ENCODE measurements around the gene RSPH1.

RSPH1 gene

DNA sequence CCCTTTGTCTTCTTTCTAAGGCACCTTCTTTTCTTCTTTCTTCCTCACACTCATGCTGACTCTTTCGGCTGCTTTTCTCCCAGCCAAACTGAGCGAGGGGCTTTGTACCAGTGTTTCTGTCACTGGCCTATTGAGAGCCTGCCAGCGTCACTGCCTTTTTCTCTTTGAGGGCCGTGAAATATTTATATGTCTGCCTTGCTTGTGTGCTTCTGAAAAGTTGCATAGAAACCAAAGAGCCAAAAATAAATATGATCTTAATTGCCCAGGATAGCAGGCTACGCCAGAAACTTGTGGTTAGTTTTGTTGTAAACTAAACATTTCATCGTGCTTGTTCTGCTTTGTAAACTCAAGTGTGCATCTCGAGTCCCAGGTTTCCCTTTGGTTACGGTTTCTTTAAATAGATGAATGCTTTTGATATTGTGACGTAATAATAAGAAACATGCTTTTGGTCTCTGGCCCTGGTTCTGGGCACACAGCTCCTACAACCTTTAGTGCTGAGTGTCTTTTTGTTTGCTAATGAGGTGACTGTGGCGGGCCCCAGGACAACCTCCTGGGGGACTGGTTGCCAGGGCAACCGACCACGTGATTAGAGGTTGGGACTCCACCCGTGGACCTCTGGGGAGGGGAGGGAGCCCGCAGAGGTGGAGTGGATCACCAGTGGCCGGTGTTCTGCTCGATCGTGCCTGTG, 28.5 kb upstream of the RSPH1 start:
- peak; percentile 80 for ATAC-seq (ENCODE audit: low read depth)
- H3K36me3 Mint-ChIP-seq, result peaks cover 28% of the 10 kb centered on the region
- DNase-seq (ENCODE audit: low spot score in 2 of 2), result peak; percentile 85 to 93
- no peaks in the 10 kb centered on the region for H3K27me3 Mint-ChIP-seq
- H3K4me3 Mint-ChIP-seq, result peak overlapping the region; percentile 86
- H3K4me1 Mint-ChIP-seq, result peaks cover 54% of the 10 kb centered on the region
- H3K9me3 Mint-ChIP-seq, result no peaks in the 10 kb centered on the region
- H3K27ac Mint-ChIP-seq, result peak overlapping the region; percentile 100

DNA sequence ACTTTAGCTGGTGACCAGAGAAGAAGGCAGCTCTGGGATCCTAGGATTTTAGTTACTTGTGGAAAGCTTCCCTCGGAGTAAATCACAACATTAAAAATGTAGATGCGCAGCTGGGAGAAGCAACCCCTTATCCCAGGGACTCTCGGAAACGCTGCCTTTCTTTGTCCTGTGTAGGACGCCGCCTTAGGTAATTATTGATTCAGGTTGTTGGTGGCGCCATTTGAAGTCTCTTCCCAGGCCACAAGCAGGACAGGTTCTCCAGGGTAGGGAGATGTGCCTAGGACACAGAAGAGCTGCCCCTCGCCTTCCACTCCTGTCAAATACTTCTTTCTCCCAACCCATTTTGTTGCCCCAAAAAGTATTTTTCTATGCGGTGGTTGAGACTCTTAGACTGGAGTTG, 27.9 kb upstream of the RSPH1 start:
- H3K9me3 Mint-ChIP-seq, result no peaks in the 10 kb centered on the region
- H3K4me1 Mint-ChIP-seq, result peaks cover 53% of the 10 kb centered on the region
- ATAC-seq (ENCODE audit: low read depth) (no peak), DNase-seq (ENCODE audit: low spot score in 2 of 2) (no peak)
- peak overlapping the region; percentile 100 for H3K27ac Mint-ChIP-seq
- peaks cover 32% of the 10 kb centered on the region for H3K36me3 Mint-ChIP-seq
- no peaks in the 10 kb centered on the region for H3K27me3 Mint-ChIP-seq
- peak overlapping the region; percentile 86 for H3K4me3 Mint-ChIP-seq

DNA sequence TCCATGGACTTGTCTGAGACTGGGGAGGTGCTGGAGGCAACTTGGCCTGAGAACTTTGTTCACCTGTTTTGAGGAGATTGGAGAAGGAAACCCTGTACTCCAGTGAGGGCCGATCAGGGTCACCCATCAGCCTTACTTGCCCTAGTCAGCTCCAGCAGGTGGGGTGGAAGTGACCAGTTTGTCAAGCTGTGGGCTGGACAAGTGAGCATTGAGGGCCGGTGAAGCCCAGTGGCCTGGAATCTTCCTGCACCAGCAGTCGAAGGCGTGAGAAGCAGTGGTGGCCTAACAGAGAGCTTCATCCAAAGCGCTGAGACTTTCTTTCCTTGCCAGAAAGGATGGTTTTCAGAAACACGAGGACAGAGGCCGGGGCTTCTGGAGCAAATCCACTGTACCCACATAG, 27.2 kb upstream of the RSPH1 start:
- Mint-ChIP-seq H3K27me3 (no peaks in the 10 kb centered on the region), H3K27ac (peak overlapping the region; percentile 100), H3K36me3 (peaks cover 33% of the 10 kb centered on the region), H3K4me3 (peak overlapping the region; percentile 43), H3K4me1 (peaks cover 53% of the 10 kb centered on the region), H3K9me3 (no peaks in the 10 kb centered on the region)
- DNase-seq (ENCODE audit: low spot score in 2 of 2), result no peak
- ATAC-seq (ENCODE audit: low read depth), result no peak

DNA sequence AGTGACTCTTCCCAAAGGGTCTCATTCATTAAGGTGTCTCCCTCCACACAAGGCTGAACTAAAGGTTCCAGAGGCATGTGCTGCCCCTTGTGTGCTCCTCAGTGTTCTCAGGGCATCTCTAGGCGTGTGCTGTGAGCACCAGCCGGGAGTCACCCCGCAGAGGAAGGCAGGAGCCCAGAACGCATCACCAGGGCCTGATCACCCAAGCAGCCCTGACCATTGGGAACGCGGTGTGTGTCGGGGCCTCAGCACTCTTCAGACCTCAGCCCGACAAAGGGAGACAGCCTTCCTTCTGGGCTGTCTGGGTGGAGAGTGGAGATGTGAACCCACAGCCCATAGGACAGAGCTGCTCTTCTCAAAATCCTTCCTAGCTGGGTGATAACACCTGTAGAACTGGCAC, 26.7 kb upstream of the RSPH1 start:
- Mint-ChIP-seq H3K27me3 (no peaks in the 10 kb centered on the region), H3K9me3 (no peaks in the 10 kb centered on the region), H3K27ac (peak overlapping the region; percentile 100), H3K4me1 (peaks cover 49% of the 10 kb centered on the region), H3K4me3 (peak overlapping the region; percentile 43), H3K36me3 (peaks cover 33% of the 10 kb centered on the region)
- ATAC-seq (ENCODE audit: low read depth) (no peak), DNase-seq (ENCODE audit: low spot score in 2 of 2) (no peak)

DNA sequence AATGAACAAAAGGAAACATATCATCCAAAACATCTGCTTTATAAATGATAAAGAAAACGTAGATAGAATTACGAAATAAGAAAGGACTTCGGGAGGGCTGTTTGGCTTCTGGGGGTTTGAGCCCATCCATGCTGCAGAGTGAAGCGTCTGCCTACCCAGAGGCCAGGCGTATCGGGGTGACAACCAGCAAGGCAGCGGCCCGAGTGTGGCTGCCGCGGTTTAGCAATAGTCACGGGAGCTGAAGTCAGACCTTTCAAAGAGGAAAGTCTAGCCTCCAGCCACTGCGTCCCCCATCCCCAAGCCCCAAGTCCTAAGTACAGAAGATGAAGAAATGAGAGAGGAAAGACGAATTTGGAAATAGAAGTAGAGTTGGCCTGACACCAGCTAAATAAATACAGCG, 26.2 kb upstream of the RSPH1 start:
- Mint-ChIP-seq H3K36me3 (peaks cover 33% of the 10 kb centered on the region), H3K27ac (peak overlapping the region; percentile 100)

DNA sequence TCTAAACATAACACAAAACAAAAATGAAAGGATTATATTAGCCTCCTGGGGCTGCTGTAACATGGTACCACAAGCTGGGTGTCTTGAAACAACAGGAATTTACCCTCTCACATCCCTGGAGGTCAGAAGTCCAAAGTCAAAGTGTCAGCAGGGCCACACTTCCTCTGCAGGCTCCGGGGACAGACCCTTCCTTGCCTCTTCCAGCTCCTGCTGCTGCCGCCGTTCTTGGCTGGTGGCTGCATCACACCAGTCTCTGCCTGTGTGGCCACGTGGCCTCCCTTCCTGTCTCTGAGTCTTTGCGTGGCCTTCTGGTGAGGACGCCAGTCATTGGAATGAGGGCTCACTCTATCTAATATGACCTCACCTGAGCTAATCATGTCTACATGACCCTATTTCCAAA, 25.8 kb upstream of the RSPH1 start:
- no peak for DNase-seq (ENCODE audit: low spot score in 2 of 2)
- no peak for ATAC-seq (ENCODE audit: low read depth)
- peaks cover 34% of the 10 kb centered on the region for H3K36me3 Mint-ChIP-seq
- H3K27me3 Mint-ChIP-seq, result no peaks in the 10 kb centered on the region
- H3K4me3 Mint-ChIP-seq, result no peak overlapping the region
- H3K27ac Mint-ChIP-seq, result peak overlapping the region; percentile 100
- H3K9me3 Mint-ChIP-seq, result no peaks in the 10 kb centered on the region
- peaks cover 42% of the 10 kb centered on the region for H3K4me1 Mint-ChIP-seq

More for the DNA sequence above, 26.2 kb upstream of the RSPH1 start:
- H3K27me3 Mint-ChIP-seq, result no peaks in the 10 kb centered on the region
- peaks cover 44% of the 10 kb centered on the region for H3K4me1 Mint-ChIP-seq
- DNase-seq (ENCODE audit: low spot score in 2 of 2), result no peak
- ATAC-seq (ENCODE audit: low read depth), result no peak
- H3K4me3 Mint-ChIP-seq, result no peak overlapping the region
- H3K9me3 Mint-ChIP-seq, result no peaks in the 10 kb centered on the region

DNA sequence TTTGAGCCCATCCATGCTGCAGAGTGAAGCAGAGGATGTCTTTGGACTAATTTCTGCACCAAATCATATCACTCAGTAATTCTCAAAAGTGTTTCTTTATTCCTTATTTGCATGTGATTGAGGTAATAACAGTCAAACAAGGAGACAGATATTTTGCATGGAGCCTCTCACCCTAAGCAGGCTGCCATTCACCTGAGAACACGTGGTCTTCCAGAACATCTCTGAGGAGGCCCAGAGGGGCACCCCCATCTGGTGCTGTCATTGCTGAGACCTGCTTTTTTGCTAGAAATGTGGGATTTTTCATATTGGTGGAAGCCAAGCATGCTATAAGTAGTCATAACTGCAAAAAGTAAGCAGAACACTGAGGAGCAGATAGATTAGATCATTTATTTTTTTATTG, 25.4 kb upstream of the RSPH1 start:
- Mint-ChIP-seq H3K27me3 (no peaks in the 10 kb centered on the region), H3K36me3 (peaks cover 32% of the 10 kb centered on the region), H3K4me1 (peaks cover 39% of the 10 kb centered on the region), H3K9me3 (no peaks in the 10 kb centered on the region), H3K27ac (peak overlapping the region; percentile 100), H3K4me3 (no peak overlapping the region)
- ATAC-seq (ENCODE audit: low read depth), result no peak
- no peak for DNase-seq (ENCODE audit: low spot score in 2 of 2)

DNA sequence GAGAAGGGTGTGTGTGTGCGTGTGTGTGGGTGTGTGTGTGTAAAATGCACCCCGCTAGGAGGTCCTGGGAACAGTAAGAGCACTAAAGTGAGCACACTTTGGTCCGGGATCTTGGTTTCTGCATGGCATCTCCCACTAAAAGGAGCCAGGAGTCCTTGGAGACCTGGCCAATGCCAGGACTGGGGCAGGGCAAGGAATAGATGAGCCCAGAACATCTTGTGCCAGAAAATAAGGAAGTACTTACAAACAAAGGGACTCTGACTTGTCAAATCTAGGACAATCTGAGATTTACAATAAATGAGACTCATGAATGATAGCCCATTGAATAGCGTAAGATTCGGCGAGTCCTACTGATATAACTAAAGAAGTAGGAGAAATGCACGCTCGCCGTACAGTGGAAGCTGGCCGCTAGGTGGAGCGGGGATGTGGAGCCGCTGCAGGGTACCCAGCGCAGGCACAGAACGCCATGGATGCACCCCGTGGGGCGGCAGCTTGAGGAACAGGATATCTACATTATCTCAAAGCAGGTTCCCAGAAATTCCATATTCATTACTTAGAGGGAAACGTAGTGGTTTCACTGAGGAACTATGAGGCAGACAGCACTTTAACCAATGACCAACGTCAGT, 24.7 kb upstream of the RSPH1 start:
- Mint-ChIP-seq H3K27ac (peak overlapping the region; percentile 100), H3K36me3 (peaks cover 30% of the 10 kb centered on the region), H3K4me3 (no peak overlapping the region), H3K4me1 (peaks cover 36% of the 10 kb centered on the region), H3K27me3 (no peaks in the 10 kb centered on the region), H3K9me3 (no peaks in the 10 kb centered on the region)
- no peak for DNase-seq (ENCODE audit: low spot score in 2 of 2)
- no peak for ATAC-seq (ENCODE audit: low read depth)

DNA sequence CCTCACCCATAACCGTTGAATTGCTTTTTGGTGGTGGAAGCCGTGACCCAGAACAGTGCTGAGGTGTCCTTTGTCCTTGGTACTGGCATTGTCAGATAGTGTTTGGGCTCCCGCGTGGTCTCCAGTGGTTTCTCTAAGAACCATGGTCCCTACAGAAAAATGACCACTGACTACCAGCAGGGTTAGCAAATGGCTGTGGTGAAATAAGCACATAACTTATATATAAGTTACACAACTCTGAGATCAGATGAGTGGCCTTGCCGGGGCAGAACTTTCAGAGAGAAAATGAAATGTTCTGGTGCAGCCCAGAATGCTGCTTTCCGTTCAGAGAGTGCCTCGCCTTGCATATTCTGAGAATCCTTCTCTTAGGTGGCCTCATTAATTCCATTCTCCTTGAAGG, 22.6 kb upstream of the RSPH1 start:
- no peaks in the 10 kb centered on the region for H3K9me3 Mint-ChIP-seq
- H3K4me3 Mint-ChIP-seq, result no peak overlapping the region
- H3K27ac Mint-ChIP-seq, result peak overlapping the region; percentile 69
- DNase-seq (ENCODE audit: low spot score in 2 of 2), result no peak
- peaks cover 28% of the 10 kb centered on the region for H3K36me3 Mint-ChIP-seq
- no peaks in the 10 kb centered on the region for H3K27me3 Mint-ChIP-seq
- no peak for ATAC-seq (ENCODE audit: low read depth)
- H3K4me1 Mint-ChIP-seq, result peaks cover 22% of the 10 kb centered on the region

DNA sequence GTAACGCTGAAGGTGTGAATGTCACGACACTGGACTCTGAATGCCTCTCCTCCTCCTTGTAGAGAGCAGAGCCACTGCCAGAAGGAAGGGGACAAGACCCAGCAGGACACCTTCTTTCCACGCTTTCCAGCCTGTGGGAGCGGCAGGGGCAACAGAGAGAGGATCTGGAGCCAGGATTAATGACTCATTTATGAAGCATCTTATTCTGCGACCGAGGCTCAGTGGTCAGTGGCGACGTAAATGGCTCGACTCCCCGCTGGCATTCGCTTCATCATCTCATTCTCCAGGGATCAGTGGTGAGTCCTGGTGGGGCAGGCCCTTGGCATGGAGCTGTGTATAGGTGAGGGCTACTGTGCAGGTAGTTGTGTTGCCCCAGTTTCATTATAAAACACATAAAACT, 22.2 kb upstream of the RSPH1 start:
- Mint-ChIP-seq H3K9me3 (no peaks in the 10 kb centered on the region), H3K4me3 (no peak overlapping the region), H3K4me1 (peaks cover 22% of the 10 kb centered on the region), H3K36me3 (peaks cover 28% of the 10 kb centered on the region), H3K27ac (peak overlapping the region; percentile 69), H3K27me3 (no peaks in the 10 kb centered on the region)
- DNase-seq (ENCODE audit: low spot score in 2 of 2) (no peak), ATAC-seq (ENCODE audit: low read depth) (no peak)

DNA sequence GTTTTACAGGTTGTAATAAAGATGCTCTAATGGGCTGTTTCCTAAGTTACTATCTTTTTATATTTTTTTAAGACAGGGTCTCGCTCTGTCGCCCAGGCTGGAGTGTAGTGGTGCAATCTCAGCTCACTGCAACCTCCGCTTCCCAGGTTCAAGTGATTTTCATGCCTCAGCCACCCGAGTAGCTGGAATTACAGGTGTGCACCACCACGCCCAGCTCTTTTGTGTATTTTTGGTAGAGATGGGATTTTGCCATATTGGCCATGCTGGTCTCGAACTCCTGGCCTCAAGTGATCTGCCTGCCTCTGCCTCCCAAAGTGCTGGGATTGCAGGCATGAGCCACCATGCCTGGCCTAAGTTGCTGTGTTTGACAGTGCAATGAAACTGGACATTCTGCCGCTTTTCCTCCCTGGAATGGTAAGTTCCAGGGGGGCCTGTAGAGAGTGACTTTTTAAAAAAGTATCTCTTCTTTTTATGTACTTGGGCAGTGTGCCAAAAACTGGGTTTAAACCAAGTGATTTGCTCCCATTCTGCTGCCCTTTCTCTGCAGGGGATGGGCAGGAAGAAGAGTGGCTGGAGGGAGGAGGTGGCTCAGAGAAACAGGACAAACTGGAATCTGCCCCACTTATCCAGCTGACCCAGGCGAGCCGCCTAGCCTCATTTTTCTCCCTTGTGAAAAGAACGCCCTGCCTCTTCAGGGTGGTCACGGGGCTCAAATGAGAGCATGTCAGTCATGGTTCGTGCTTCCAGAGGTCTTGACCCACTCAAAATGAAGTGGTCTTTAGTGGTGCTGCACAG, 19.9 kb upstream of the RSPH1 start:
- Mint-ChIP-seq H3K9me3 (no peaks in the 10 kb centered on the region), H3K27me3 (no peaks in the 10 kb centered on the region), H3K36me3 (peaks cover 19% of the 10 kb centered on the region), H3K4me1 (peaks cover 17% of the 10 kb centered on the region), H3K27ac (peak overlapping the region; percentile 24), H3K4me3 (peak overlapping the region; percentile 55)
- ATAC-seq (ENCODE audit: low read depth), result no peak
- no peak for DNase-seq (ENCODE audit: low spot score in 2 of 2)

DNA sequence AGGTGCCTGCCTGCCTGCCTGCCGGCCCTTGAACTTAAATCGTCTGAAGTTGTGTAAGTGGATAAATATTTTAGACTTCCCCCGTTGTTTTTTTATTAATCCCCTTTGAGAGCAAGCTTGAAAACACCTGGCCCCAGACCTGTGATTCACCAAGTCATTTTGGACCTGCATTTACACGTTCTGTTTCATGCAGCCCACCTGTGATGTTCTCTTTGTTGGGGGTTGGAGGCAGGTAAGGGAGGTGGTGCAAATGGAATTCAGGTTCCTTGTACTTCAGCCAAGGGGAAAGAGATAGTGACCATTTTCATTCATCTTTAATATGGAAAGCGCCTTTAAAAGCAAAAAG, 18.8 kb upstream of the RSPH1 start:
- Mint-ChIP-seq H3K27ac (peak overlapping the region; percentile 94), H3K9me3 (no peaks in the 10 kb centered on the region), H3K4me3 (peak overlapping the region; percentile 85), H3K4me1 (peaks cover 13% of the 10 kb centered on the region), H3K36me3 (peaks cover 11% of the 10 kb centered on the region), H3K27me3 (no peaks in the 10 kb centered on the region)
- ATAC-seq (ENCODE audit: low read depth) (no peak), DNase-seq (ENCODE audit: low spot score in 2 of 2) (no peak)

DNA sequence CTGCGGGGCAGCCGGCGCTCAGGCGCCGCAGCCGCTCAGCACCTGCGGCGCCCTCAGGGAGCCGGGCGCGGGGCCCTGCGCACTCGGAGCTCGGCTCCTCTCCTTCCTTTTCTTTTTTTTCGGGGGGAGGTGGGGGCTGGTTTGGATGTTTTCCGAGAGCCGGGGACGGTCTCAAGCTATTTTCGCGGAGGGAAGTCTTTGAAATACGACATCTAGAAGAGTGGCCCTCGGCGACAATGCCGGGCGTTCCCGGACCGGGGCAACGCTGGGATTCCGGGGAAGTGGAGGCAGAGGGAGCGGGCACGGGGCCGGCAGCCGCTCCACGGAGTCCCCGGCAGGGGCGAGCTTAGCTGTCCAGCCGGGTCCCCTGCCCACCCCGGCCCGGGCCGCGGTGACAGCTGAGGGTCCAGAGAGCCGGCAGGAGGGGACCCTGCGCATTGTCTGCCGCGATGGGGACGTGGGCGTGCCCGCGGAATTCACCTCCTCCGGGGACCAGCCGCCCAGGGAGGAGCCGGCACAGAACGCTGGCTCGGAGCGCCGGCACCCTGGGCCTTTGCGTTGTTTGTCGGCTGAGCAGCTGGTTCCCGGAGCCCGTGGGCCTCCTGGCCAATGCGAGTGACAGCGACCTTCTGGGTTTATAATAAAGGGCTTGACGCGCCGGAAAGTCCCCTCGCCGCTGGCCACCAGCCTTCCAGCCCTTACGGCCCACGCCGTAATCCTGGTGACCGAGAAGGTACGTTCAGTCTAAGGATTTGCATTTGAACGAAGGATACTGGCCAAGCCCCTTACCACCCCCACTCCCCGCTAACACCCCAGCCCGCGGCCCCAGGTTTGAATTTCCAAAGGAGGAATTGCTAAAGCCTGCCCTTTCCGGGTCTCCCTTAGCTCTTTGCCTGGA, 18.2 kb upstream of the RSPH1 start:
- H3K9me3 Mint-ChIP-seq, result no peaks in the 10 kb centered on the region
- H3K27me3 Mint-ChIP-seq, result no peaks in the 10 kb centered on the region
- peak overlapping the region; percentile 94 for H3K27ac Mint-ChIP-seq
- peaks cover 11% of the 10 kb centered on the region for H3K4me1 Mint-ChIP-seq
- DNase-seq (ENCODE audit: low spot score in 2 of 2) (peak; percentile 78 to 79), ATAC-seq (ENCODE audit: low read depth) (peak; percentile 75)
- H3K36me3 Mint-ChIP-seq, result peaks cover 7% of the 10 kb centered on the region
- H3K4me3 Mint-ChIP-seq, result peak overlapping the region; percentile 85
